PC-3 (cell line): Measurements from ENCODE around the gene CHN1. TPM values are rescaled to one million over a fixed set of nuclear protein-coding genes. Genes with fewer than 3 reads are reported as not detected.

ENCODE experiments used
- ATAC-seq: fragments of 200-7000 bp; cut with Tn5 transposase; 2 replicates; pipeline ENCODE4 v1.9.1; 2020; ENCODE audit warnings: mild to moderate bottlenecking, moderate library complexity
- BruUV-seq: library from RNA; stranded (reverse); fragments of 400-500 nt; replicated peaks from 2 replicates; lab custom pipeline; 2021; lab: Mats Ljungman, UMichigan
- CTCF ChIA-PET: fragments of 300-600 bp; sonication (Branson Sonifier 250); formaldehyde crosslinking; loops from one replicate; lab custom pipeline; 2022; ENCODE audit warnings: antibody characterized with exemption; lab: Charles Lee
- POLR2A ChIA-PET: fragments of 300-600 bp; sonication (Branson Sonifier 250); formaldehyde crosslinking; loops from one replicate; lab custom pipeline; 2022; ENCODE audit warnings: antibody characterized with exemption; ENCODE audit not compliant: unreplicated experiment; lab: Charles Lee
- DNase-seq: peaks from one replicate; pipeline ENCODE4 v3.0.0-alpha.2; 2015
- H2AFZ ChIP-seq: fragments of 300-600 bp; sonication (generic); 2 replicates; pipeline ENCODE4 v1.6.0; 2016; ENCODE audit warnings: antibody characterized with exemption, low read length
- H3F3A ChIP-seq: fragments of 300-600 bp; sonication (generic); one replicate; pipeline ENCODE4 v1.6.0; 2017; ENCODE audit warnings: antibody characterized with exemption, low read length, control low read depth, mild to moderate bottlenecking; ENCODE audit not compliant: unreplicated experiment
- H3K27ac ChIP-seq: fragments of 300-600 bp; sonication (generic); 2 replicates; pipeline ENCODE4 v1.5.1; 2016; ENCODE audit warnings: mild to moderate bottlenecking, low read length
- H3K27me3 ChIP-seq: fragments of 300-600 bp; sonication (generic); 2 replicates; pipeline ENCODE4 v1.6.1; 2016; ENCODE audit warnings: low read length, mixed read lengths
- H3K36me3 ChIP-seq: fragments of 300-600 bp; sonication (generic); 2 replicates; pipeline ENCODE4 v1.6.1; 2016; ENCODE audit warnings: low read depth, mixed run types, low read length, mixed read lengths
- H3K4me1 ChIP-seq: fragments of 300-600 bp; sonication (generic); 2 replicates; pipeline ENCODE4 v1.5.1; 2016; ENCODE audit warnings: low read length; ENCODE audit not compliant: insufficient read depth
- H3K4me2 ChIP-seq: fragments of 300-600 bp; sonication (generic); 2 replicates; pipeline ENCODE4 v1.6.0; 2016; ENCODE audit warnings: low read length
- H3K4me3 ChIP-seq: fragments of 300-600 bp; sonication (generic); 2 replicates; pipeline ENCODE4 v1.5.1; 2016; ENCODE audit warnings: mild to moderate bottlenecking, low read length, mixed read lengths
- H3K79me2 ChIP-seq: fragments of 300-600 bp; sonication (generic); 2 replicates; pipeline ENCODE4 v1.6.1; 2017; ENCODE audit warnings: low read length, mixed read lengths
- H3K9ac ChIP-seq: fragments of 300-600 bp; sonication (generic); 2 replicates; pipeline ENCODE4 v1.6.0; 2016; ENCODE audit warnings: mild to moderate bottlenecking, low read length
- H3K9me2 ChIP-seq: fragments of 300-600 bp; sonication (generic); replicated peaks from 2 replicates; pipeline ENCODE4 v1.6.1; 2016; ENCODE audit warnings: mixed run types, low read length, mixed read lengths
- H3K9me3 ChIP-seq: fragments of 300-600 bp; sonication (generic); 2 replicates; pipeline ENCODE4 v1.6.1; 2016; ENCODE audit warnings: low read length, mixed read lengths
- H4K20me1 ChIP-seq: fragments of 300-600 bp; sonication (generic); 2 replicates; pipeline ENCODE4 v1.6.1; 2016; ENCODE audit warnings: low read length, mixed read lengths
- EZH2 ChIP-seq: fragments of 300-600 bp; sonication (generic); IDR thresholded peaks from one replicate; pipeline ENCODE4 v1.6.1; 2017; ENCODE audit warnings: antibody characterized with exemption, mild to moderate bottlenecking, low read length; ENCODE audit not compliant: unreplicated experiment
- EZH2phosphoT487 ChIP-seq: fragments of 300-600 bp; sonication (generic); IDR thresholded peaks from 2 replicates; pipeline ENCODE4 v1.6.1; 2018; ENCODE audit warnings: mild to moderate bottlenecking, antibody characterized with exemption, low read length, borderline replicate concordance
- intact Hi-C: fragments of 100-400 bp; cut with micrococcal nuclease; formaldehyde crosslinking; loops from 2 replicates; pipeline ENCODE4 v1.9.0; 2023
- total RNA-seq: library from RNA; depleted of rRNA; stranded (reverse); fragments of >200 nt; gene quantifications from 2 replicates; pipeline ENCODE4 v1.2.3, GENCODE V29; 2014
- TF ChIP-seq, protein P1 (sequence below): fragments of 300-600 bp; sonication (generic); conservative IDR thresholded peaks from 2 replicates; pipeline ENCODE4 v1.5.1; 2017; ENCODE audit warnings: antibody characterized with exemption, low read depth, mild to moderate bottlenecking, low read length

The CHN1 gene
- total RNA-seq, 1 experiment from 2014 or later, result 7.8 TPM

DNA sequence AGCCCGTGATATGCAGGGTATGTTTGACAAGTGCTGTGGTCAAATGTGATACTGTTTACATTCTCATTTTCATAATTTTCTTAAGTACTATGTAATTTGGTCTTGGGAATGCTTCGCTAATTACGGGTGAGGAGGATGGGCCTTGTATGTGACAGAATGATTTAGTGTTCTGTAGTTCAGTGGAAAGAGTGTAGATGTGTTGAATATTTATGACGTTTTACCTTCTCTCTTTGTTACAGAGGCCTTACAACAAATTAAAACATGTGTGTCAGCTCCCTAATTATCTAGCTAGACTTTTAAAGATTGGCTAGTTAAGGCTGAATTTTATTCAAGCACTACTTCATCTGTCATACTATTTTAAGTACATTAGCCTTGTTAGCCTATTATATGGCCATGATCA lies 230.3 kb downstream of the CHN1 start:
- intact Hi-C loops, result no loop called here
- POLR2A ChIA-PET, result interaction anchor here (0.5 kb wide), 1 partner anchor 26 kb away, joined by 4 read pairs; no protein-coding TSS in a partner anchor

DNA sequence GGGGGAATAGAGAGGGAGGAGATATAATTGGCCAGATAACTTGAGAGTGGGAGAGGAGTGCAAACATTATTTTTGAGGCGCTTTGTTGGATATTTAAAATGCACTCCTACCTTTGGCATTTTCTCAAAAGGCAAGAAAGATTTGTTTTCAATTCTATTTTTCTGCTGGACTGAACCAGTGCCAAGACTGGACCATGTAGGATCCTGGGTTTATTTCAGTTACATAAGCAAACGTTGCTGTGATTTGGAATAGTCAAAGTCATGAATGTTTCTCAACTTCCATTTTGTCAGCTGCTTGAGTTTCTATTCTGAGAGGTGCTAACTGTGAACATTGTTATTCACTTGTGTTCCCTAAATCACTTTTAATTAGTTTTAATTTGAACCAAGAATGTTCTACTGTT lies 232.0 kb downstream of the CHN1 start:
- peaks cover 8% of the 10 kb centered on the region; the same call in 1 of the 2 replicates for H3K4me1 ChIP-seq

More for the DNA sequence above, 230.3 kb downstream of the CHN1 start:
- no peaks in the 10 kb centered on the region for H3K27me3 ChIP-seq
- H3K4me3 ChIP-seq, result no peak overlapping the region
- peaks cover 14% of the 10 kb centered on the region for H3K4me1 ChIP-seq
- no peaks in the 10 kb centered on the region for H4K20me1 ChIP-seq
- no TSS peak for BruUV-seq
- H3F3A ChIP-seq, result no peaks in the 10 kb centered on the region
- H3K9ac ChIP-seq, result no peak overlapping the region
- H3K79me2 ChIP-seq, result no peaks in the 10 kb centered on the region
- DNase-seq (no peak), ATAC-seq (no peak)
- no peaks in the 10 kb centered on the region for H3K9me3 ChIP-seq
- H3K4me2 ChIP-seq, result no peak overlapping the region
- H3K36me3 ChIP-seq, result no peaks in the 10 kb centered on the region
- no peak overlapping the region for H2AFZ ChIP-seq
- CTCF ChIA-PET, result no interaction called here
- no peaks in the 10 kb centered on the region for H3K9me2 ChIP-seq
- no peak for TF ChIP-seq EZH2phosphoT487
- no peak for TF ChIP-seq EZH2
- H3K27ac ChIP-seq, result no peak overlapping the region

DNA sequence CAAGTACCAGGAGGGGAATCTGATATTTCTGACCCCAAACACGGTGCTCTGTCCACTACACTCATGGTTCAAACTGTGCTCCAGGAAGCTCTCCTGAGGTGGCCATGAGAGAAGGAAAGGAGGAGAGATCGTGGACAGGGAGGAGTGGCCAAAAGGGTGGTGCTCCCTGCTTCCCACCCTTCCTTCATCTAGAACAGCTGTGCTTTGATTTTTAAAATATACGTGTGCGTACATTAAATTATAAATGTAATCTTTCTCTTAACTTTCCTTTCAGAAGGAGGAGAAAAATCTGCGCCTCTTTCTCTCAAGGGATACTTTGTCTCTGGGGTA lies 232.7 kb downstream of the CHN1 start:
- Histone ChIP-seq H3K9me3 (no peaks in the 10 kb centered on the region), H3K27ac (no peak overlapping the region), H3K27me3 (no peaks in the 10 kb centered on the region), H3K4me1 (peaks cover 8% of the 10 kb centered on the region; the same call in 1 of the 2 replicates), H3K4me2 (no peak overlapping the region), H3F3A (no peaks in the 10 kb centered on the region), H3K9ac (no peak overlapping the region), H3K4me3 (no peak overlapping the region), H3K79me2 (no peaks in the 10 kb centered on the region), H3K9me2 (no peaks in the 10 kb centered on the region), H3K36me3 (no peaks in the 10 kb centered on the region), H2AFZ (peak overlapping the region; percentile 67; the same call in 1 of the 2 replicates), H4K20me1 (no peaks in the 10 kb centered on the region)
- POLR2A ChIA-PET, result no interaction called here
- no peak for ATAC-seq
- intact Hi-C loops, result no loop called here
- no peak for TF ChIP-seq EZH2
- no peak for DNase-seq
- CTCF ChIA-PET, result interaction anchor here (0.6 to 3.1 kb wide), 5 partner anchors 23 to 603 kb away, joined by 3 to 28 read pairs (median 3); no protein-coding TSS in a partner anchor
- BruUV-seq, result no TSS peak

More for the DNA sequence above, 232.0 kb downstream of the CHN1 start:
- Histone ChIP-seq H3K4me2 (no peak overlapping the region), H4K20me1 (no peaks in the 10 kb centered on the region), H3K9ac (no peak overlapping the region), H3K9me3 (no peaks in the 10 kb centered on the region), H3K4me3 (no peak overlapping the region), H3K36me3 (no peaks in the 10 kb centered on the region), H3F3A (no peaks in the 10 kb centered on the region), H3K27ac (no peak overlapping the region), H3K79me2 (no peaks in the 10 kb centered on the region), H3K9me2 (no peaks in the 10 kb centered on the region), H2AFZ (no peak overlapping the region), H3K27me3 (no peaks in the 10 kb centered on the region)
- no peak for DNase-seq
- intact Hi-C loops, result no loop called here
- ChIA-PET POLR2A (no interaction called here), CTCF (no interaction called here)
- BruUV-seq, result no TSS peak
- ATAC-seq, result no peak
- no peak for TF ChIP-seq EZH2
- TF ChIP-seq, protein P1, sequence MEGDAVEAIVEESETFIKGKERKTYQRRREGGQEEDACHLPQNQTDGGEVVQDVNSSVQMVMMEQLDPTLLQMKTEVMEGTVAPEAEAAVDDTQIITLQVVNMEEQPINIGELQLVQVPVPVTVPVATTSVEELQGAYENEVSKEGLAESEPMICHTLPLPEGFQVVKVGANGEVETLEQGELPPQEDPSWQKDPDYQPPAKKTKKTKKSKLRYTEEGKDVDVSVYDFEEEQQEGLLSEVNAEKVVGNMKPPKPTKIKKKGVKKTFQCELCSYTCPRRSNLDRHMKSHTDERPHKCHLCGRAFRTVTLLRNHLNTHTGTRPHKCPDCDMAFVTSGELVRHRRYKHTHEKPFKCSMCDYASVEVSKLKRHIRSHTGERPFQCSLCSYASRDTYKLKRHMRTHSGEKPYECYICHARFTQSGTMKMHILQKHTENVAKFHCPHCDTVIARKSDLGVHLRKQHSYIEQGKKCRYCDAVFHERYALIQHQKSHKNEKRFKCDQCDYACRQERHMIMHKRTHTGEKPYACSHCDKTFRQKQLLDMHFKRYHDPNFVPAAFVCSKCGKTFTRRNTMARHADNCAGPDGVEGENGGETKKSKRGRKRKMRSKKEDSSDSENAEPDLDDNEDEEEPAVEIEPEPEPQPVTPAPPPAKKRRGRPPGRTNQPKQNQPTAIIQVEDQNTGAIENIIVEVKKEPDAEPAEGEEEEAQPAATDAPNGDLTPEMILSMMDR, result no peak
- TF ChIP-seq EZH2phosphoT487, result no peak
